Breast epithelium (tissue), 4 donors: ENCODE results near the gene ATP9A. TPM values are rescaled to one million over a fixed set of nuclear protein-coding genes. Genes with fewer than 3 reads are reported as not detected.

ENCODE experiments used
- DNase-seq, 2 donors: peaks; one replicate each; pipeline ENCODE4 v3.0.0-alpha.2; 2019; ENCODE audit warnings: low spot score in 2 of 2
- H3K27ac ChIP-seq, 2 donors: fragments of 200-600 bp; sonication (generic) in 1 of 2; one replicate each; pipeline ENCODE4 v1.5.1; 2016 to 2019; ENCODE audit warnings: mild to moderate bottlenecking in 1 of 2
- H3K27me3 ChIP-seq, 2 donors: fragments of 200-600 bp; sonication (generic) in 1 of 2; one replicate each; pipeline versions ENCODE4 v1.5.1 to v1.6.0; 2017 to 2019; ENCODE audit warnings: control low read depth in 1 of 2, mild to moderate bottlenecking in 1 of 2
- H3K36me3 ChIP-seq: fragments of 200-600 bp; one replicate; pipeline ENCODE4 v1.5.1; 2019
- H3K4me1 ChIP-seq, 2 donors: fragments of 200-600 bp; sonication (generic); one replicate each; pipeline ENCODE4 v1.5.1; 2016 to 2019; ENCODE audit warnings: control low read depth in 1 of 2
- H3K4me3 ChIP-seq, 3 donors: fragments of 200-600 bp; sonication (generic); 1 replicate in 2 of 3; 2 replicates in 1 of 3; pipeline ENCODE4 v1.5.1; 2016 to 2019; ENCODE audit warnings: mild to moderate bottlenecking in 3 of 3, moderate library complexity in 2 of 3
- H3K9me3 ChIP-seq, 2 donors: fragments of 200-600 bp; sonication (generic) in 1 of 2; one replicate each; pipeline ENCODE4 v1.5.1; 2016 to 2019; ENCODE audit warnings: control low read depth in 1 of 2
- CTCF ChIP-seq, 3 donors: fragments of 450-650 bp; IDR thresholded peaks; one replicate each; pipeline ENCODE4 v1.5.1; 2016 to 2017; ENCODE audit warnings: antibody characterized with exemption in 3 of 3, mild to moderate bottlenecking in 3 of 3, moderate library complexity in 3 of 3
- POLR2A ChIP-seq: fragments of 450-650 bp; IDR thresholded peaks from one replicate; pipeline ENCODE4 v1.6.1; 2016; ENCODE audit warnings: antibody characterized with exemption, mild to moderate bottlenecking, moderate library complexity
- POLR2AphosphoS5 ChIP-seq, 3 donors: sonication (generic); formaldehyde crosslinking; IDR thresholded peaks; one replicate each; pipeline ENCODE4 v1.6.1; 2017; ENCODE audit warnings: antibody characterized with exemption in 3 of 3
- intact Hi-C: fragments of 100-400 bp; cut with DNase I; formaldehyde crosslinking; loops from one replicate; pipeline ENCODE4 v1.15.1; 2023; ENCODE audit warnings: low total_unique reads
- total RNA-seq, 3 donors: library from RNA; depleted of rRNA; stranded (reverse); fragments of >200 nt; gene quantifications; one replicate each; pipeline ENCODE4 v1.1.0, GENCODE V29; 2016

Gene ATP9A
- total RNA-seq, 3 donors from 2014 or later = 41.6 to 98.4 (median 50.8) TPM

GRCh38 chr20:51763965-51764602 is 4.1 kb downstream of the ATP9A start:
- intact Hi-C loops = no loop called here
- no peak overlapping the region for H3K4me3 ChIP-seq
- peak overlapping the region; percentile 13 to 46 for H3K27ac ChIP-seq
- H3K36me3 ChIP-seq = no peaks in the 10 kb centered on the region
- H3K4me1 ChIP-seq = no peaks in the 10 kb centered on the region
- H3K9me3 ChIP-seq = no peaks in the 10 kb centered on the region
- H3K27me3 ChIP-seq = no peaks in the 10 kb centered on the region
- DNase-seq = no peak
- peak in 1 of 3 donors; percentile 13 for TF ChIP-seq POLR2AphosphoS5 (IDR thresholded peaks at IDR 0.05)
- no peak for TF ChIP-seq CTCF (IDR thresholded peaks at IDR 0.05)

- Histone ChIP-seq H3K9me3 (no peaks in the 10 kb centered on the region), H3K36me3 (no peaks in the 10 kb centered on the region), H3K27me3 (no peaks in the 10 kb centered on the region), H3K4me3 (no peak overlapping the region), H3K4me1 (no peaks in the 10 kb centered on the region), H3K27ac (peak overlapping the region in 1 of 2 donors; percentile 10)
- intact Hi-C loops = no loop called here
- no peak for TF ChIP-seq POLR2A
- TF ChIP-seq CTCF (IDR thresholded peaks at IDR 0.05) = no peak
- no peak for TF ChIP-seq POLR2AphosphoS5 (IDR thresholded peaks at IDR 0.05)
- no peak for DNase-seq
Observed at GRCh38 chr20:51760905-51761546, 7.2 kb downstream of the ATP9A start.

- no peaks in the 10 kb centered on the region for H3K36me3 ChIP-seq
- TF ChIP-seq CTCF (IDR thresholded peaks at IDR 0.05) (no peak), POLR2AphosphoS5 (IDR thresholded peaks at IDR 0.05) (no peak), POLR2A (no peak)
- intact Hi-C loops = no loop called here
- no peak for DNase-seq
- no peak overlapping the region for H3K4me3 ChIP-seq
- no peaks in the 10 kb centered on the region for H3K9me3 ChIP-seq
- no peaks in the 10 kb centered on the region for H3K27me3 ChIP-seq
- H3K27ac ChIP-seq = no peak overlapping the region
- H3K4me1 ChIP-seq = no peaks in the 10 kb centered on the region
Observed at GRCh38 chr20:51759769-51760510, 8.2 kb downstream of the ATP9A start.

- H3K4me3 ChIP-seq = no peak overlapping the region
- intact Hi-C loops = no loop called here
- H3K4me1 ChIP-seq = no peaks in the 10 kb centered on the region
- H3K27ac ChIP-seq = no peak overlapping the region
- TF ChIP-seq CTCF (IDR thresholded peaks at IDR 0.05) (no peak), POLR2A (no peak), POLR2AphosphoS5 (IDR thresholded peaks at IDR 0.05) (no peak)
- H3K36me3 ChIP-seq = no peaks in the 10 kb centered on the region
- no peaks in the 10 kb centered on the region for H3K27me3 ChIP-seq
- no peak for DNase-seq
- H3K9me3 ChIP-seq = no peaks in the 10 kb centered on the region
Observed at GRCh38 chr20:51758978-51759544, 9.1 kb downstream of the ATP9A start.
